Mucosa of stomach (tissue), 1 donor: ENCODE data around the gene CAPN11.

Experiments
- H3K27me3 ChIP-seq: one replicate; pipeline ENCODE4 v1.7.0; 2013; ENCODE audit warnings: mild to moderate bottlenecking, low read length; ENCODE audit not compliant: control insufficient read depth, insufficient read depth
- H3K36me3 ChIP-seq: one replicate; pipeline ENCODE4 v1.7.0; 2013; ENCODE audit warnings: low read length; ENCODE audit not compliant: control insufficient read depth, insufficient read depth
- H3K4me1 ChIP-seq: one replicate; pipeline ENCODE4 v1.7.0; 2013; ENCODE audit warnings: mild to moderate bottlenecking, low read length; ENCODE audit not compliant: control insufficient read depth, insufficient read depth
- H3K4me3 ChIP-seq: one replicate; pipeline ENCODE4 v1.7.0; 2013; ENCODE audit warnings: low read length
- H3K9ac ChIP-seq: one replicate; pipeline ENCODE4 v1.7.0; 2013; ENCODE audit warnings: mild to moderate bottlenecking, low read length, moderate library complexity
- H3K9me3 ChIP-seq: one replicate; pipeline ENCODE4 v1.7.0; 2013; ENCODE audit warnings: mild to moderate bottlenecking, low read length, moderate library complexity; ENCODE audit not compliant: control insufficient read depth
- donor health status: Pancreatic carcinoma.

Gene CAPN11

GRCh38 chr6:44120692-44121443, 37.8 kb upstream of the CAPN11 start:
- Histone ChIP-seq H3K9ac (no peak overlapping the region), H3K36me3 (no peaks in the 10 kb centered on the region), H3K4me3 (no peak overlapping the region), H3K9me3 (no peaks in the 10 kb centered on the region), H3K27me3 (no peaks in the 10 kb centered on the region), H3K4me1 (peaks cover 87% of the 10 kb centered on the region)

DNA sequence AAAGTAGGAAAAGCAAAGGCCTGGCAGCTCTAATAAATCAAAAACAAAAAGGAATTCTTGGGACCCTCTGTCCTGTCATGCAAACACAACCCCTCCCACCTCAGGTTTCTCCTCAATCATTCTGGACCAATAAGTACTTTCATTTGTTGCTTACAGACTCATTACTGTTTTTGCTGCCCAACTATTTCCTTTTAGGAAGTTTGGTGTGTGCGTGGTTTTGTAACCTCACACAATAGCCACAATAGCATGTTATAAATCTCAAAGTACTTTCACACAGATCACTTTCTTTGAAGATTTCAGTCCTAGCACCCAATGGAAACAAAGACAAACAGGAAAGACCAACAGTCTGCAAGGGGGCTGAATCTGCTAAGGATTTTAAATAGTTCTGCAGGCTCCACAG, 35.8 kb upstream of the CAPN11 start:
- H3K9me3 ChIP-seq, result no peaks in the 10 kb centered on the region
- H3K4me3 ChIP-seq, result no peak overlapping the region
- H3K36me3 ChIP-seq, result no peaks in the 10 kb centered on the region
- H3K4me1 ChIP-seq, result peaks cover 67% of the 10 kb centered on the region
- H3K9ac ChIP-seq, result no peak overlapping the region
- H3K27me3 ChIP-seq, result no peaks in the 10 kb centered on the region

- Histone ChIP-seq H3K4me3 (no peak overlapping the region), H3K9me3 (no peaks in the 10 kb centered on the region), H3K36me3 (no peaks in the 10 kb centered on the region), H3K4me1 (peaks cover 63% of the 10 kb centered on the region), H3K9ac (no peak overlapping the region), H3K27me3 (no peaks in the 10 kb centered on the region)
These were observed 35.1 kb upstream of the CAPN11 start for GRCh38 chr6:44123544-44123943.

GRCh38 chr6:44126320-44127149, 32.1 kb upstream of the CAPN11 start:
- Histone ChIP-seq H3K9ac (peak overlapping the region; percentile 65), H3K4me1 (peaks cover 47% of the 10 kb centered on the region), H3K4me3 (peak overlapping the region; percentile 34), H3K9me3 (no peaks in the 10 kb centered on the region), H3K27me3 (no peaks in the 10 kb centered on the region), H3K36me3 (no peaks in the 10 kb centered on the region)

- Histone ChIP-seq H3K9me3 (no peaks in the 10 kb centered on the region), H3K4me1 (peaks cover 49% of the 10 kb centered on the region), H3K9ac (peak within 1 kb of the TSS; percentile 84), H3K36me3 (no peaks in the 10 kb centered on the region), H3K27me3 (no peaks in the 10 kb centered on the region), H3K4me3 (peak within 1 kb of the TSS; percentile 48)
These were observed 31.2 kb upstream of the CAPN11 start, which contains the start of the genes MRPL14 and TMEM63B for GRCh38 chr6:44127186-44128019. MRPL14 (minus strand) TSS chr6:44127452; CDS start chr6:44116611, 10,841 bp downstream. TMEM63B (plus strand) TSS chr6:44127554; CDS start chr6:44134585, 7,031 bp downstream.

DNA sequence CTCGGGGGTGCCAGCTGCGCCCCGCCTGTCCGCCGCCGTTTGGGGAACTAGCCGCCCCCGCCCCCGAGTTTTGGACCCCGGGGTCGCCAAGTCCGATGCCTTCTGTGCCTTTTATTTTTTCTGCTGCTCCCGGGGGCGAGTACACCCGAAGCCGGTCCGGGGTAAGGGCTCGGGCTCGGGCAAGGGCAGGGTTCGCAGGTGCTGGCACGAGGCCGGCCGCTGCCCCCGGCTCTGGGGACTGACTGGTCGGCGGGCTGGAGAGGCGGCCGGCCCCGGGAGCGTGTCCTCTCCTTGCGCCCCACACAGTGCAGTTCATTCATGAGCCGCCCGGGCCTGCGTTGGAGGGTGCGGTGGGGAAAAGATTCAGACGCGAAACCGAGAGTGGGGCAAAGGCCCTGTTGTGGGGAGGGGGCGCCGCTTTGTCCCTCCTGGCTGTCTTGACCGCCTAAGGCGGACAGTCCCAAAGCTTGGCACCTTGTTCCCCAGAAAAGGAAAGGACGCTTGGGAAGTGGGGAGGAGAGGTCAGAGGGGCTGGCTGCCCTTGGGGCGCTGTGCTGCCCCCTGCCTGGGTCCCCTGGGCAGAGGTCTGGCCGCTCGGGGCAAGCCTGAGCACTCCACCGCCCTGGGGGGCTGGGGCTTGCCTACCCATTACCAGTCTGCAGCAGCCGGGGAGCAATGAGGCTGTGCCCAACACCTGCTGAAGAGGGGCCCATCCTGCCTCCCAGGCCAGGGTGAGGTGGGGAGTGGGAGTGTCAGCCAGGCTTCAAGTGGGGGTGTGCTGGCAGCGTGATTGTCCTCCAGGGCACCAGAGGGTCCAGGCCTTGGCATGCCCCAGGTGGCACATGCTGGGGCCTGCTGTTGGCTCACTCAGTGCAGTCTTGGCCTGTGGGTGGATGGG, 30.4 kb upstream of the CAPN11 start:
- Histone ChIP-seq H3K4me3 (peak overlapping the region; percentile 48), H3K9ac (peak overlapping the region; percentile 84), H3K36me3 (no peaks in the 10 kb centered on the region), H3K27me3 (no peaks in the 10 kb centered on the region), H3K9me3 (no peaks in the 10 kb centered on the region), H3K4me1 (peaks cover 49% of the 10 kb centered on the region)

DNA sequence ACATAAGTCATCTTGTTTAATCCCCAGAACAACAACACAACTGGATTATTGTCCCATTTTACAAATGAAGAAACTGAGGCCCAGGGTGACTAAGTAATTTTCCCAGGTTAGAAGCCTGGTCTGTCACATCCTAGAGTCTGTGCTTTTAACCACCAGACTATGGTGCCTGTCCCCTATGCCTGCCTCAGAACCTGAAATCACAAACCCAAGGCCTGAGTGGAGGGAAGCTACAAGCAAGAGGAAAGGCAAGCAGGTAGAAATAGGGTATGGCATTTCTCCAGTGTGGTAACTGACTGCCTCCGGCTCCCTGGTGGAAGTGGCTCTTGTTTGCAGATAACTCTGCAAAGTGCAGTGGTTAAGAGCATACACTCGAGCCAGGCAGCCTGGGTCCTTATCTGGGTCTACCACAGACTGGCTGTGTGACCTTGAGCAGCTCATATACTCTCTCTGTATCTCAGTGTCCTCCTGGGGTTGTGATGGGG, 28.7 kb upstream of the CAPN11 start:
- no peaks in the 10 kb centered on the region for H3K36me3 ChIP-seq
- H3K9ac ChIP-seq, result no peak overlapping the region
- H3K27me3 ChIP-seq, result no peaks in the 10 kb centered on the region
- no peaks in the 10 kb centered on the region for H3K9me3 ChIP-seq
- no peak overlapping the region for H3K4me3 ChIP-seq
- peaks cover 46% of the 10 kb centered on the region for H3K4me1 ChIP-seq

- Histone ChIP-seq H3K4me1 (peaks cover 41% of the 10 kb centered on the region), H3K9me3 (no peaks in the 10 kb centered on the region), H3K9ac (no peak overlapping the region), H3K27me3 (no peaks in the 10 kb centered on the region), H3K36me3 (peaks cover 4% of the 10 kb centered on the region), H3K4me3 (no peak overlapping the region)
These were observed 26.7 kb upstream of the CAPN11 start for GRCh38 chr6:44131892-44132291.

DNA sequence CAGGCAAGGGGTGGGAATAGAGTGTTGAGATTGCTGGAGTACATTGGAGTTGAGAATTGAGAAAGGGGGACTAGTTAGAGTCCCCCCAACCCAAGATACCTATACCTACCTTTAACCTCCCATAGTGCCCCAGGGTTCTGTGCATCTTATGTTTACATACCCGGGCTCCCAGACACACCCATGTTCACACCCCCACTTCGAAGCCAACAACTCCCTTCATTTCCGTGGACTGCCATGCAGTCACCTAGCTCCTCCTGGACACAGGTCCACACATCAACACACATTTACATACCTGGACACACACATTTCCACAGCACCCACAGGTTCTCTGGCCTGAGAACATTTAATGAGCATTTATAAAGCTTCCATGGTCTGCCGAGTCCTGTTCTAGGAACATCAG, 26.1 kb upstream of the CAPN11 start:
- H3K9ac ChIP-seq, result peak overlapping the region; percentile 28
- H3K36me3 ChIP-seq, result peaks cover 9% of the 10 kb centered on the region
- no peaks in the 10 kb centered on the region for H3K27me3 ChIP-seq
- no peaks in the 10 kb centered on the region for H3K9me3 ChIP-seq
- peaks cover 41% of the 10 kb centered on the region for H3K4me1 ChIP-seq
- H3K4me3 ChIP-seq, result no peak overlapping the region

- no peaks in the 10 kb centered on the region for H3K27me3 ChIP-seq
- peaks cover 9% of the 10 kb centered on the region for H3K36me3 ChIP-seq
- no peaks in the 10 kb centered on the region for H3K9me3 ChIP-seq
- H3K4me3 ChIP-seq, result peak overlapping the region; percentile 10
- peak overlapping the region; percentile 45 for H3K9ac ChIP-seq
- H3K4me1 ChIP-seq, result peaks cover 41% of the 10 kb centered on the region
These were observed 25.4 kb upstream of the CAPN11 start for GRCh38 chr6:44133003-44133931.
